ENCODE results near the gene UBXN10.

Gene UBXN10

DNA sequence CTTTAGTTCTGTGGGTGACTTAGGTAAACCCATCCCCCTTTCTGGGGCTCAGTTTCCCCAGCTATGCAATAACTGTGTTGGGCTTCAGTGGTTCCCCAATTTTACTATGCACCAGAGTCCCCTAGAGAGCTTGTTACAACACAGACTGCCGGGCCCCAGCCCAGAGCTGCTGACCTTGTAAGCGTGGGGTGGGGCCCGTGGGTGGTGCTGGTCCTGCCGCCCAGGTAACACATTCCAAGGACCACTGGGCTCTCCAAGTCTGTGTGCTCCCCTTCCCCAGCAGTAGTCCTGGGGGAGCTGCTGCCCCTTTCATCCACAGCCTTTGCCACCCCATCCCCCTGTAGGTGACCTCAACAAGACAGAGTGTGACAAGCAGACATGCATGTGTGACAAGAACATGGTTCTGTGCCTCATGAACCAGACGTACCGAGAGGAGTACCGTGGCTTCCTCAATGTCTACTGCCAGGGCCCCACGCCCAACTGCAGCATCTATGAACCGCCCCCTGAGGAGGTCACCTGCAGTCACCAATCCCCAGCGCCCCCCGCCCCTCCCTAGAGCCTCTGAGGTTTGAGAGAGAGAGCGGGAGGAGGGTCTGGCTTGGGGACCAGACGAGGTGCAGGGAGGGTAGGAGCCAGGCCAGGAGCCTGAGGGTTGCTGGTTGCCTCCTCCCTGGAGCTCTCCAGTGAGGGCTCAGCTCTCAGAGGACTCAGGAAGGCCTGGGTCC lies 37.9 kb upstream of the UBXN10 start:
- H3K4me3 ChIP-seq (ENCODE audit: control insufficient read depth, low read depth, low read length): no peak overlapping the region
- DNase-seq (ENCODE audit: low read depth): no peak
- TF ChIP-seq, protein P1, sequence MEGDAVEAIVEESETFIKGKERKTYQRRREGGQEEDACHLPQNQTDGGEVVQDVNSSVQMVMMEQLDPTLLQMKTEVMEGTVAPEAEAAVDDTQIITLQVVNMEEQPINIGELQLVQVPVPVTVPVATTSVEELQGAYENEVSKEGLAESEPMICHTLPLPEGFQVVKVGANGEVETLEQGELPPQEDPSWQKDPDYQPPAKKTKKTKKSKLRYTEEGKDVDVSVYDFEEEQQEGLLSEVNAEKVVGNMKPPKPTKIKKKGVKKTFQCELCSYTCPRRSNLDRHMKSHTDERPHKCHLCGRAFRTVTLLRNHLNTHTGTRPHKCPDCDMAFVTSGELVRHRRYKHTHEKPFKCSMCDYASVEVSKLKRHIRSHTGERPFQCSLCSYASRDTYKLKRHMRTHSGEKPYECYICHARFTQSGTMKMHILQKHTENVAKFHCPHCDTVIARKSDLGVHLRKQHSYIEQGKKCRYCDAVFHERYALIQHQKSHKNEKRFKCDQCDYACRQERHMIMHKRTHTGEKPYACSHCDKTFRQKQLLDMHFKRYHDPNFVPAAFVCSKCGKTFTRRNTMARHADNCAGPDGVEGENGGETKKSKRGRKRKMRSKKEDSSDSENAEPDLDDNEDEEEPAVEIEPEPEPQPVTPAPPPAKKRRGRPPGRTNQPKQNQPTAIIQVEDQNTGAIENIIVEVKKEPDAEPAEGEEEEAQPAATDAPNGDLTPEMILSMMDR (IDR thresholded peaks at IDR 0.05; ENCODE audit: control insufficient read depth, insufficient read depth, low read depth, low read length, missing control alignments): no peak

DNA sequence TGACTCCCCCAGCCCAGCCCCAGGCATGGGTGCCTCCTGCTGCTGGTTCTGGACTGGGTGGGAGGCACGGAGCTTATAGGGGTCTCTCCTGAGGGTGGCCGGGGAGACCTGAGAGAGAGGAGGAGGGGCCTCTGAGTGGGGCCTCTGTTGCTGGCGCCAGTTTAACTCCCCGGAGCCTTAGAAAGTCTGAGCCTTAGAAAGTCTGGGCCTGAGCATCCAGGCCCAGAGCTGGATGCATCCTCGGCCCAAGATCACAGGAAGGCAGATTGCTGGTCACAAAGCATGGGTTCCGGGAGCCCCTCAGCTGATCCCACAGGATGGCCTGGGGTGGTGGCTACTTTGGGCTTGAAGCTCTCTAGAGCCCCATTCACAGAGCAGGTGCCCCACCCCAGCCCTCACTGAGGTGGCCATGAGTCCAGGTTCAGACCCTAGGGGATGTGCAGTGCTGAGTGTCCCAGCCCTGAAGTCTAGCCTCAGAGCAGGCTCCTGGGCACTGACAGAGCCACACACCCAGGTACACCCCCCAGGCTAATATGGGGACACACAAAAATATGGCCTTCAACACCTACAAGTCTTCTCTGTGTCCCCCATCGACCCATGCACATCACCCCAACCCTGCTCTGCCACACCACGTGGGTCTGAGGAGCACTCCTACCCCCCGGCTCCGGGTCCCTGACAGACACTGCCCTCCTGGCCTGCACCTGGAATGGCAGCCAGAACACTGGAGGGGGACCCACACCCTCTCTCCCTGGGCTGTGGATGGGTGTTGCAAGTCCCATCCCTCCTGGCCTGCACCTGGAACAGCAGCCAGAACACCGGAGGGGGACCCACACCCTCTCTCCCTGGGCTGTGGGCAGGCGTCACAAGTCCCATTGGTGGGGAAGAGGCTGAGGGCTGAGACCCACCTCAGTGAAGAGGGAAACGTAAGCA lies 37.1 kb upstream of the UBXN10 start:
- no peak overlapping the region for H3K4me3 ChIP-seq (ENCODE audit: control insufficient read depth, low read depth, low read length)
- TF ChIP-seq, protein P1 (IDR thresholded peaks at IDR 0.05; ENCODE audit: control insufficient read depth, insufficient read depth, low read depth, low read length, missing control alignments): no peak
- no peak for DNase-seq (ENCODE audit: low read depth)

DNA sequence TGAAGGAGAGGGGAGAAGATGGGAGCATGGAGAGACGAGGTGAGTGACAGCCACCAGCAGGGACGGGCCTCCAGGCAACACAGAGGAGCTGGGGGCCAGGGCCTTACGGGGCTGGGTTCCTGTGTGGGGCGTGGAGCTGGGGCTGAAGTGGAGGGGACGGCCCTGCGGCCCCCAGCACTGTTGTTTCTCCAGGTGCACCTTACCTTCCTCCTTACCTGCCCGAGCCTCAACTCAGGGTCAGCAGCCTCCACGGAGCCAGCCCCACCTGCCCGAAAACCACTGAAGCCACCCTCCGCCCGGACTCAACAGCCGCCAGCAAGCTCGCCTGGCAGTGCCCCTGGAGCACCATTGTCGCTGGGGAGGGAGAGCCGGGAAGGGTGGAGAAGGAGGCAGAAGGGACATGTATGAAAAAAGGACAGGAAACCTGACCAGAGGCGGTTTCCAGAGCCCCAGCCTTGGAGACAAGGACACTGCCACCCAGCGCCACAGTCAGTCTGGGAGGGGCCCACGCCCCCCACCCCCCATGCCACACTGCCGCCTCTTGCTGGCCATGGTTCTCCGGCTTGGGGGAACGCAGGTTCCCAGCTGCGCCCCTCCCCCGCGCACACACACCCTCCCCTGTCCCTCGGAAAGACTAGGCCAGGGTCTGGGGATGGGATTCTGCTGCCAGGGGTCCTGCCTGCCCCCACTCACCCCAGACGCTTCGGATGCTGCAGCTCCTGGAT lies 36.1 kb upstream of the UBXN10 start:
- no peak for DNase-seq (ENCODE audit: low read depth)
- TF ChIP-seq, protein P1 (IDR thresholded peaks at IDR 0.05; ENCODE audit: control insufficient read depth, insufficient read depth, low read depth, low read length, missing control alignments): no peak
- H3K4me3 ChIP-seq (ENCODE audit: control insufficient read depth, low read depth, low read length): no peak overlapping the region

DNA sequence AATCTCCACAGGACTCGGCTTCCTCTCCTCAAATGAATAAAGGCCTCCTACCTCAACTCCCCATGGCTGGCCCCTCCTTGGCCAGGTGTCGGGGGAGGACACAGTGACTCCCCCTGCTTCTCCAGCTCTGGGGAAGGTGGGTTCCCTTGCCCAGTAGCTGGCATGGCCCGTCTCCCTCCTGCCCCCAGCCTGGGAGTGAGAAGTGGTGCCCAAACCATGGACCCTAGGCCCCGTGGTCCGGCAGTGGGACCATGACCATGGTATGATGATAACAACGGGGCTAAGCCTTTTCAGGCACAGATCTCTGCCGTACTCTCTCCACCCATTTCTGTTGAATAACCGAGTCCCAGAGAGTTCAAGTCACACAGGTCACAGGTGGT lies 35.6 kb upstream of the UBXN10 start:
- TF ChIP-seq, protein P1 (IDR thresholded peaks at IDR 0.05; ENCODE audit: control insufficient read depth, insufficient read depth, low read depth, low read length, missing control alignments): no peak
- no peak overlapping the region for H3K4me3 ChIP-seq (ENCODE audit: control insufficient read depth, low read depth, low read length)
- no peak for DNase-seq (ENCODE audit: low read depth)

DNA sequence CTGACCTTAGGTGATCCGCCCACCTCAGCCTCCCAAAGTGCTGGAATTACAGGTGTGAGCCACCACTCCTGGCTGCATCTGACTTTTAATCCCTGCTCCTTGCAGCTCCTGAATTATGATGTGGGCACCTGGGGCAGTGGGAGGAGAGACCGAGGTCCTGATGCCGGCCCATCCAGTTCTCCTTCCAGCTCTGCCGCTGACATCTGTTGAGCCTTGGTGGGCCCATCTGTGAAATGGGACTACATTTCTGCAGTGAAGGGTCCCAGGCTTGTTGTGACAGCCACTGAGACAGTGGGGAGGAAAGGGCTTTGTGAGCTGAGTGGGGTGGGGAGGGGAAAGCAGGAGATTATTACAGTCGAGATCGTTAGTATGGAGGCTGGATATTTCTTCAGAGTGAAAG lies 34.9 kb upstream of the UBXN10 start:
- H3K4me3 ChIP-seq (ENCODE audit: control insufficient read depth, low read depth, low read length): no peak overlapping the region
- DNase-seq (ENCODE audit: low read depth): no peak

More for the DNA sequence above, 34.9 kb upstream of the UBXN10 start:
- TF ChIP-seq, protein P1 (IDR thresholded peaks at IDR 0.05; ENCODE audit: control insufficient read depth, insufficient read depth, low read depth, low read length, missing control alignments): no peak
